Measurements from ENCODE around the gene PITHD1. TPM values are rescaled to one million over a fixed set of nuclear protein-coding genes. Genes with fewer than 3 reads are reported as not detected.
"Not testable (repeated sequence)": the region's sequence is repeated elsewhere in the genome, so short reads cannot be mapped to it uniquely, and the experiment has no call there.

Gene PITHD1
- total RNA-seq, 4 donors from 2014 or later, result 77.0 to 115 (median 85.7) TPM

- H3K4me3 ChIP-seq (ENCODE audit: low read depth, poor library complexity, severe bottlenecking), result peak overlapping the region; percentile 44
- intact Hi-C loops (cut with DNase I; ENCODE audit: low total_unique reads), result no loop called here
- TF ChIP-seq CTCF (IDR thresholded peaks at IDR 0.05) (no peak), POLR2A (IDR thresholded peaks at IDR 0.05) (no peak)
- DNase-seq (ENCODE audit: low spot score in 2 of 2), result no peak
- WGBS, 2 donors, result 0 to 1% methylated on average over 12 to 15 of the region's 15 CpGs
Measured at GRCh38 chr1:23791516-23792047, 13.4 kb downstream of the PITHD1 start.

GRCh38 chr1:23792151-23792945 is 14.1 kb downstream of the PITHD1 start:
- intact Hi-C loops (cut with DNase I; ENCODE audit: low total_unique reads), result no loop called here
- TF ChIP-seq POLR2A (IDR thresholded peaks at IDR 0.05) (no peak), CTCF (IDR thresholded peaks at IDR 0.05) (no peak)
- DNase-seq (ENCODE audit: low spot score in 2 of 2), result no peak
- 59 to 64% methylated on average over 13 to 19 of the region's 19 CpGs for WGBS, 2 donors
- H3K4me3 ChIP-seq (ENCODE audit: low read depth, poor library complexity, severe bottlenecking), result no peak overlapping the region

- DNase-seq (ENCODE audit: low spot score in 2 of 2), result no peak
- H3K4me3 ChIP-seq (ENCODE audit: low read depth, poor library complexity, severe bottlenecking), result no peak overlapping the region
- intact Hi-C loops (cut with DNase I; ENCODE audit: low total_unique reads), result no loop called here
- 38 to 43% methylated on average over 16 of the region's 16 CpGs for WGBS, 2 donors
- TF ChIP-seq CTCF (IDR thresholded peaks at IDR 0.05), result no peak
- no peak for TF ChIP-seq POLR2A (IDR thresholded peaks at IDR 0.05)
Measured at GRCh38 chr1:23793018-23793781, 15.0 kb downstream of the PITHD1 start.

- no peak for DNase-seq (ENCODE audit: low spot score in 2 of 2)
- H3K4me3 ChIP-seq (ENCODE audit: low read depth, poor library complexity, severe bottlenecking), result no peak overlapping the region
- TF ChIP-seq CTCF (IDR thresholded peaks at IDR 0.05) (no peak), POLR2A (IDR thresholded peaks at IDR 0.05) (no peak)
- intact Hi-C loops (cut with DNase I; ENCODE audit: low total_unique reads), result no loop called here
- WGBS, 2 donors, result 53 to 76% methylated on average over 15 to 16 of the region's 21 CpGs
Measured at GRCh38 chr1:23793861-23794731, 15.9 kb downstream of the PITHD1 start.

GRCh38 chr1:23794732-23795182 is 16.5 kb downstream of the PITHD1 start:
- H3K4me3 ChIP-seq (ENCODE audit: low read depth, poor library complexity, severe bottlenecking); DNase-seq (ENCODE audit: low spot score in 2 of 2); intact Hi-C loops (cut with DNase I; ENCODE audit: low total_unique reads): not testable (repeated sequence)
- WGBS, 2 donors, result 75 to 79% methylated on average over 6 to 9 of the region's 9 CpGs

Data from lower leg skin (tissue), 4 donors.